Measurements from ENCODE around the gene CTSC. TPM values are rescaled to one million over a fixed set of nuclear protein-coding genes. Genes with fewer than 3 reads are reported as not detected.
"Not testable (repeated sequence)": the region's sequence is repeated elsewhere in the genome, so short reads cannot be mapped to it uniquely, and the experiment has no call there.

CTSC gene
- polyA plus RNA-seq, 3 donors, result 262 to 325 (median 264) TPM

GRCh38 chr11:88322881-88323280 is 14.7 kb downstream of the CTSC start:
- DNase-seq (ENCODE audit: low read depth in 3 of 3, low spot score in 2 of 3), result not testable (repeated sequence)

GRCh38 chr11:88321412-88321811 is 16.1 kb downstream of the CTSC start:
- DNase-seq (ENCODE audit: low read depth in 3 of 3, low spot score in 2 of 3), result not testable (repeated sequence)

GRCh38 chr11:88320149-88320559 is 17.4 kb downstream of the CTSC start:
- peak in 1 of 3 donors; percentile 36 for DNase-seq (ENCODE audit: low read depth in 3 of 3, low spot score in 2 of 3)

- no peak for DNase-seq (ENCODE audit: low read depth in 3 of 3, low spot score in 2 of 3)
Observed at GRCh38 chr11:88318017-88318416, 19.5 kb downstream of the CTSC start.

GRCh38 chr11:88317536-88317935 is 20.0 kb downstream of the CTSC start:
- no peak for DNase-seq (ENCODE audit: low read depth in 3 of 3, low spot score in 2 of 3)

GRCh38 chr11:88315981-88316441 is 21.5 kb downstream of the CTSC start:
- no peak for DNase-seq (ENCODE audit: low read depth in 3 of 3, low spot score in 2 of 3)

- DNase-seq (ENCODE audit: low read depth in 3 of 3, low spot score in 2 of 3), result no peak
Observed at GRCh38 chr11:88315015-88315414, 22.5 kb downstream of the CTSC start.

GRCh38 chr11:88313441-88313840 is 24.1 kb downstream of the CTSC start:
- DNase-seq (ENCODE audit: low read depth in 3 of 3, low spot score in 2 of 3), result no peak

GRCh38 chr11:88312628-88313027 is 24.9 kb downstream of the CTSC start:
- no peak for DNase-seq (ENCODE audit: low read depth in 3 of 3, low spot score in 2 of 3)

DNA sequence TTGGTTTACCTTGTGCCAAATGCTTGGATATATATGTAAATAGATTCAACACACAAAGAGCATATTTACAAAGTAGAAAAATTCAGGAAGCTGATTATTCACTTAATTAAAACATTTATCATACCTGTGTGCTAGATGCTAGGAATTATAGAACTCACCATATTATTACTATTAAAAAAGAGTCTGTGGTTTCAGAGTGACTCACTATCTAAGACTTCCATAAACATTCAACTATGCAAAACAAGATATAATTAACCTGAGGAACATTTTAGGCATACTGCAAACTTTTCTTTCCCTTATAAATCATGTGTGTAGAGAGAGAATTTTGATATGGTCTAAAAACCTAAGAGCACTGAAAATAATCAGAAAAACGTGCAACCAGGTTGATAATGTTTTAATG is 27.3 kb downstream of the CTSC start:
- no peak for DNase-seq (ENCODE audit: low read depth in 3 of 3, low spot score in 2 of 3)

DNA sequence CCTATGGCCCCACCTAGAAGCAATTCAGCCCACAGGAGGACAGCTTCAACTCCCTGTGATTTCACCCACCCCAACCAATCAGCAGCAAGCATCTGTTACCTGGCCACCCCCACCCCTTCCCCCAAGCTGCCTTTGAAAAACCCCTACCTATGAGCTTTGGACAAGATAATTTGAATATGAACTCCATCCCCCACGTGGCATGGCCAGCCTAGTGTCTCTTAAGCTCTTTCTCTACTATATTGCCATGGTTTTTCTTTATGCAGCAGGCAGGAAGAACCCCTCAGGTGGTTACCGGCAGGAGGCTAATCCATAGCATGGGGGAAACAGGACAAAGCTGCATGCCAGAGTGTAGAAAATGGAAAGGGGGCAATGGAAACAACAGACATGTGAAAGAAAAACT is 29.0 kb downstream of the CTSC start:
- DNase-seq (ENCODE audit: low read depth in 3 of 3, low spot score in 2 of 3), result no peak

DNA sequence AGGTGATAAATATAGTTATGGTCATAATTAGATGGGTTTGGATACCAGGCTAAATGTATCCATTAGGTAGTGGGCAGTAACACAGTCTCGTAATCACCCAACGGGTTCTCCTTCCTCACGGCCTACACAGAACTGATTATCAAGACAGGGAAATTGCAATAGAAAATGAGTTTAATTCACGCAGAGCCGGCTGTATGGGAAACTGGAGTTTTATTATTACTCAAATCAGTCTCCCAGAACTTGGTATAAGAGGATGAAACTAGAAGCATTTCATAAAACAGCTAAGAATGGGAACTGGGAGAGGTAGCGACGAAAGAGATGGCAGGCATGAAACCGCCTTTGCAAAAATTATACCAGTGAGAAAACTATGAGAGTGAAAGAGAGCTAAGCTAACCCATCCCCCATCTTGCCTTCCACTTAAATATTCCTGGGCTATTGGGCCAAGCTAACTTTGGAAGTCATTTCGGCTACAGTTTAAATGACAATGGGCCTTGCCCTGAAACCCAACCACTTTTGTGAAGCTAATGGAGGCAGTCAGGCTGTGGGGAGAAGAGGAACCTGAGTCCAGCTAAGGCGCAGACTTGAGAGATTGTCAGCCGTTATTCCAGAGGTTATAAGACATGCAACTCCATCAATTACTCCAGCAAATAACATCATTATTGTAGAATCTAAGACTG is 29.6 kb downstream of the CTSC start:
- DNase-seq (ENCODE audit: low read depth in 3 of 3, low spot score in 2 of 3), result no peak

GRCh38 chr11:88306785-88307184 is 30.8 kb downstream of the CTSC start:
- no peak for DNase-seq (ENCODE audit: low read depth in 3 of 3, low spot score in 2 of 3)

DNA sequence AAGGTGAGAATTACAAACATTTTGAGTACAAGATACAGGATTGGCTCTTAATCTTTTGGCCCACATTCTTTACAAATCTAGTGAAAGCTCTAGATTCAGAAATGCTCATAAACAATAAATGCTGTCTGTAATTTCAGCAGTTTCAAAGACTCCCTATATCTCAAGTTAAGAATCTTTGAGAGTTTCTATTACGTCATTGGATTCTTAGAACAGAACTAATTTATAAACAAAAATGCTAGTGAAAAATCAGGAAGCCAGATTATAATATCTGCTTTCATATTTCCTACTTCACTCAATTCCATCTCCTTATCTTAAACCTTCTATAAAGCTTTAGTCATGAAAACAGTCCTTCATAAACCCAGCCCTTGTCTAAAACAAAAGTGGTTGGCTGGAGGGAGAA is 32.1 kb downstream of the CTSC start:
- no peak for DNase-seq (ENCODE audit: low read depth in 3 of 3, low spot score in 2 of 3)

- no peak for DNase-seq (ENCODE audit: low read depth in 3 of 3, low spot score in 2 of 3)
Observed at GRCh38 chr11:88304352-88304751, 33.2 kb downstream of the CTSC start.

- DNase-seq (ENCODE audit: low read depth in 3 of 3, low spot score in 2 of 3), result no peak
Observed at GRCh38 chr11:88303037-88303436, 34.5 kb downstream of the CTSC start.

GRCh38 chr11:88301488-88302140 is 35.9 kb downstream of the CTSC start:
- no peak for DNase-seq (ENCODE audit: low read depth in 3 of 3, low spot score in 2 of 3)

GRCh38 chr11:88300888-88301487 is 36.5 kb downstream of the CTSC start:
- DNase-seq (ENCODE audit: low read depth in 3 of 3, low spot score in 2 of 3), result no peak

- DNase-seq (ENCODE audit: low read depth in 3 of 3, low spot score in 2 of 3), result no peak
Observed at GRCh38 chr11:88297863-88298262, 39.7 kb downstream of the CTSC start.

GRCh38 chr11:88297421-88297820 is 40.1 kb downstream of the CTSC start:
- no peak for DNase-seq (ENCODE audit: low read depth in 3 of 3, low spot score in 2 of 3)

DNA sequence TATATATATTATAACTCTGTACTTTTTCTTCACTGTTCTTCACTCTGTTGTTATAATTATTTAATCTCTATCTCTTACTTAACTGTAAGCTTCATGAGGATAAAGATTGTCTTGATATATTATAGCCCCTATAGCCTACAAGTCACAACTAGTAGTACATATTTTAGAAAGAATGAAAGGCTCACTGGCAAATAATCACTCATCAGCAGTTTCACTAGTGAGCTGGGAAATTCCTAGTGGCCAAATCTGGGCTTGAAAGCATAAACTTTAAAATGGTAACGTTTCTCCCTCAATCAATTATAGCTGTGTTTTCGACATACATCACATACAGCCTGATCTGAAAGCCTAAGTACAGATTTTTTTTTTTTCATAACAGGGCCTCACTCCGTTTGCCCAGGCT is 42.5 kb downstream of the CTSC start:
- DNase-seq (ENCODE audit: low read depth in 3 of 3, low spot score in 2 of 3), result no peak

GRCh38 chr11:88293931-88294330 is 43.6 kb downstream of the CTSC start:
- no peak for DNase-seq (ENCODE audit: low read depth in 3 of 3, low spot score in 2 of 3)

Data from right renal cortex interstitium (tissue), 3 donors.